Skin of body (tissue), 2 donors: ENCODE results near the gene FBXL16. TPM values are rescaled to one million over a fixed set of nuclear protein-coding genes. Genes with fewer than 3 reads are reported as not detected.

Experiments
- DNase-seq: peaks from one replicate; lab custom pipeline; 2025; lab: John Stamatoyannopoulos, UW
- total RNA-seq: library from RNA; depleted of rRNA; stranded (reverse); fragments of >200 nt; gene quantifications from one replicate; pipeline ENCODE4 v1.2.3, GENCODE V29; 2014

FBXL16 gene
- total RNA-seq, 1 donor from 2014 or later, result 0.30 TPM

GRCh38 chr16:644556-644955 lies 61.0 kb downstream of the FBXL16 start:
- no peak for DNase-seq

GRCh38 chr16:643050-643368 lies 62.6 kb downstream of the FBXL16 start:
- DNase-seq, result no peak

Other genes with a start within 250 kb of the FBXL16 start
- 10.2 TPM for gene CAPN15, start 178.1 kb downstream of the FBXL16 start, total RNA-seq
- gene PRR35, start 145.4 kb downstream of the FBXL16 start, total RNA-seq, result not detected
- 0.59 TPM for gene NHLRC4, start 138.8 kb downstream of the FBXL16 start, total RNA-seq
- gene PIGQ, start 135.8 kb downstream of the FBXL16 start, total RNA-seq, result 10.4 TPM
- gene RAB40C, start 115.7 kb downstream of the FBXL16 start, total RNA-seq, result 14.8 TPM
- 0.20 TPM for gene WFIKKN1, start 74.8 kb downstream of the FBXL16 start, total RNA-seq
- 22.9 TPM for gene METTL26, start 69.5 kb downstream of the FBXL16 start, total RNA-seq
- 6.9 TPM for gene MCRIP2, start 64.0 kb downstream of the FBXL16 start, total RNA-seq
- 15.1 TPM for gene WDR90, start 56.4 kb downstream of the FBXL16 start, total RNA-seq
- gene RHOT2, start 37.7 kb downstream of the FBXL16 start, total RNA-seq, result 26.4 TPM
- 1.2 TPM for gene RHBDL1, start 30.1 kb downstream of the FBXL16 start, total RNA-seq
- 49.1 TPM for gene STUB1, start 25.4 kb downstream of the FBXL16 start, total RNA-seq
- 18.1 TPM for gene JMJD8, start 21.5 kb downstream of the FBXL16 start, total RNA-seq
- gene WDR24, start 15.4 kb downstream of the FBXL16 start, total RNA-seq, result 2.3 TPM
- gene METRN, start 9.3 kb upstream of the FBXL16 start, total RNA-seq, result 6.2 TPM
- gene ANTKMT, start 15.3 kb upstream of the FBXL16 start, total RNA-seq, result 6.3 TPM
- 0.20 TPM for gene CCDC78, start 20.6 kb upstream of the FBXL16 start, total RNA-seq
- gene HAGHL, start 21.3 kb upstream of the FBXL16 start, total RNA-seq, result 2.5 TPM
- 41.2 TPM for gene CIAO3, start 35.2 kb upstream of the FBXL16 start, total RNA-seq
- gene MSLN, start 54.9 kb upstream of the FBXL16 start, total RNA-seq, result 1.4 TPM
- gene RPUSD1, start 82.6 kb upstream of the FBXL16 start, total RNA-seq, result 7.8 TPM
- gene CHTF18, start 82.8 kb upstream of the FBXL16 start, total RNA-seq, result 10.1 TPM
- gene GNG13, start 94.9 kb upstream of the FBXL16 start, total RNA-seq, result not detected